Erythroblast (primary cell): ENCODE data around the gene ST6GAL2.

Experiments used
- DNase-seq, 2 experiments: peaks; one replicate each; lab custom pipeline; 2025; lab: John Stamatoyannopoulos, UW
- GATA1 ChIP-seq: IDR thresholded peaks from 2 replicates; pipeline ENCODE4 v1.6.1; 2011; ENCODE audit warnings: low read depth, mild to moderate bottlenecking, control low read depth, low read length, moderate library complexity
- POLR2A ChIP-seq: IDR thresholded peaks from 2 replicates; pipeline ENCODE4 v1.6.1; 2011; ENCODE audit warnings: mild to moderate bottlenecking, low read length

Gene ST6GAL2

GRCh38 chr2:106885971-106886915, at the start of gene ST6GAL2:
TSS of gene ST6GAL2 (minus strand) at chr2:106886167. CDS start at chr2:106843977, 42,190 bp downstream.
- TF ChIP-seq GATA1 (no peak), POLR2A (no peak)
- no peak for DNase-seq

- TF ChIP-seq GATA1 (no peak), POLR2A (no peak)
- DNase-seq: no peak
These were observed 46.7 kb upstream of the ST6GAL2 start for GRCh38 chr2:106932644-106933043.

GRCh38 chr2:106931717-106932335, 45.9 kb upstream of the ST6GAL2 start:
- no peak for TF ChIP-seq GATA1
- TF ChIP-seq POLR2A: no peak
- DNase-seq: no peak

- no peak for DNase-seq
- TF ChIP-seq GATA1 (no peak), POLR2A (no peak)
These were observed 35.5 kb upstream of the ST6GAL2 start for GRCh38 chr2:106921451-106921850.

- TF ChIP-seq GATA1: no peak
- no peak for TF ChIP-seq POLR2A
- DNase-seq: no peak
These were observed 33.0 kb upstream of the ST6GAL2 start for GRCh38 chr2:106919012-106919411.

- TF ChIP-seq POLR2A (no peak), GATA1 (no peak)
- no peak for DNase-seq
These were observed 18.3 kb upstream of the ST6GAL2 start for GRCh38 chr2:106904242-106904641.

- TF ChIP-seq POLR2A (no peak), GATA1 (no peak)
- DNase-seq: no peak
These were observed 14.0 kb upstream of the ST6GAL2 start for GRCh38 chr2:106899786-106900530.

- DNase-seq: no peak
- TF ChIP-seq POLR2A: no peak
- TF ChIP-seq GATA1: no peak
These were observed 8.6 kb upstream of the ST6GAL2 start for GRCh38 chr2:106894545-106894944.

GRCh38 chr2:106892048-106892447, 6.1 kb upstream of the ST6GAL2 start:
- no peak for DNase-seq
- TF ChIP-seq POLR2A (no peak), GATA1 (no peak)

- DNase-seq: no peak
- TF ChIP-seq POLR2A (no peak), GATA1 (no peak)
These were observed 4.6 kb upstream of the ST6GAL2 start for GRCh38 chr2:106890606-106891005.

- no peak for DNase-seq
- TF ChIP-seq GATA1 (no peak), POLR2A (no peak)
These were observed 1.2 kb upstream of the ST6GAL2 start for GRCh38 chr2:106886916-106887758.

GRCh38 chr2:106885329-106885728, 638 bp downstream of the ST6GAL2 start:
- TF ChIP-seq GATA1 (no peak), POLR2A (no peak)

GRCh38 chr2:106882673-106883072, 3.3 kb downstream of the ST6GAL2 start:
- TF ChIP-seq POLR2A (no peak), GATA1 (no peak)
- no peak for DNase-seq

More at GRCh38 chr2:106885329-106885728, 638 bp downstream of the ST6GAL2 start:
- DNase-seq: no peak
